ENCODE data around the gene ANKRD23. TPM values are rescaled to one million over a fixed set of nuclear protein-coding genes. Genes with fewer than 3 reads are reported as not detected.
A peak's percentile ranks its signal among the peaks of the same experiment; 100 is the strongest.
"Not testable (repeated sequence)": the region's sequence is repeated elsewhere in the genome, so short reads cannot be mapped to it uniquely, and the experiment has no call there.

The ANKRD23 gene
- total RNA-seq, 1 experiment from 2014 or later, result 1.3 TPM

- in situ Hi-C loops (cut with HindIII; ENCODE audit: low pct_unique_long_range_greater_than_20kb, low sequenced_read_pairs), result no loop called here
- no peak for DNase-seq (ENCODE audit: low read depth)
Observed at GRCh38 chr2:96866986-96867755, 23.4 kb upstream of the ANKRD23 start.

GRCh38 chr2:96866586-96866985, 22.8 kb upstream of the ANKRD23 start:
- no peak for DNase-seq (ENCODE audit: low read depth)
- in situ Hi-C loops (cut with HindIII; ENCODE audit: low pct_unique_long_range_greater_than_20kb, low sequenced_read_pairs), result no loop called here

GRCh38 chr2:96866149-96866548, 22.3 kb upstream of the ANKRD23 start:
- no peak for DNase-seq (ENCODE audit: low read depth)
- in situ Hi-C loops (cut with HindIII; ENCODE audit: low pct_unique_long_range_greater_than_20kb, low sequenced_read_pairs), result no loop called here

- in situ Hi-C loops (cut with HindIII; ENCODE audit: low pct_unique_long_range_greater_than_20kb, low sequenced_read_pairs), result no loop called here
- DNase-seq (ENCODE audit: low read depth), result no peak
Observed at GRCh38 chr2:96865654-96866053, 21.8 kb upstream of the ANKRD23 start.

GRCh38 chr2:96864343-96865091, 20.7 kb upstream of the ANKRD23 start:
- no peak for DNase-seq (ENCODE audit: low read depth)
- in situ Hi-C loops (cut with HindIII; ENCODE audit: low pct_unique_long_range_greater_than_20kb, low sequenced_read_pairs), result no loop called here

GRCh38 chr2:96863575-96864342, 19.9 kb upstream of the ANKRD23 start:
- no peak for DNase-seq (ENCODE audit: low read depth)
- in situ Hi-C loops (cut with HindIII; ENCODE audit: low pct_unique_long_range_greater_than_20kb, low sequenced_read_pairs), result no loop called here

- in situ Hi-C loops (cut with HindIII; ENCODE audit: low pct_unique_long_range_greater_than_20kb, low sequenced_read_pairs); DNase-seq (ENCODE audit: low read depth): not testable (repeated sequence)
Observed at GRCh38 chr2:96863056-96863455, 19.2 kb upstream of the ANKRD23 start.

GRCh38 chr2:96861074-96861473, 17.3 kb upstream of the ANKRD23 start:
- DNase-seq (ENCODE audit: low read depth), result no peak
- in situ Hi-C loops (cut with HindIII; ENCODE audit: low pct_unique_long_range_greater_than_20kb, low sequenced_read_pairs), result no loop called here

- DNase-seq (ENCODE audit: low read depth), result no peak
- in situ Hi-C loops (cut with HindIII; ENCODE audit: low pct_unique_long_range_greater_than_20kb, low sequenced_read_pairs), result no loop called here
Observed at GRCh38 chr2:96860065-96861029, 16.5 kb upstream of the ANKRD23 start.

- in situ Hi-C loops (cut with HindIII; ENCODE audit: low pct_unique_long_range_greater_than_20kb, low sequenced_read_pairs), result no loop called here
- DNase-seq (ENCODE audit: low read depth), result no peak
Observed at GRCh38 chr2:96859681-96860064, 15.9 kb upstream of the ANKRD23 start.

GRCh38 chr2:96859099-96859649, 15.4 kb upstream of the ANKRD23 start:
- in situ Hi-C loops (cut with HindIII; ENCODE audit: low pct_unique_long_range_greater_than_20kb, low sequenced_read_pairs), result no loop called here
- DNase-seq (ENCODE audit: low read depth), result no peak

GRCh38 chr2:96857667-96858372, 14.0 kb upstream of the ANKRD23 start, which contains the start of gene ANKRD39:
ANKRD39 (minus strand) TSS chr2:96858016; CDS start chr2:96857987, 29 bp downstream.
- peak; percentile 98 for DNase-seq (ENCODE audit: low read depth)
- in situ Hi-C loops (cut with HindIII; ENCODE audit: low pct_unique_long_range_greater_than_20kb, low sequenced_read_pairs), result no loop called here

GRCh38 chr2:96856776-96857666, 13.2 kb upstream of the ANKRD23 start:
- in situ Hi-C loops (cut with HindIII; ENCODE audit: low pct_unique_long_range_greater_than_20kb, low sequenced_read_pairs), result no loop called here
- peak; percentile 51 for DNase-seq (ENCODE audit: low read depth)

- in situ Hi-C loops (cut with HindIII; ENCODE audit: low pct_unique_long_range_greater_than_20kb, low sequenced_read_pairs), result no loop called here
- DNase-seq (ENCODE audit: low read depth), result no peak
Observed at GRCh38 chr2:96853321-96853720, 9.5 kb upstream of the ANKRD23 start.

- no peak for DNase-seq (ENCODE audit: low read depth)
- in situ Hi-C loops (cut with HindIII; ENCODE audit: low pct_unique_long_range_greater_than_20kb, low sequenced_read_pairs), result no loop called here
Observed at GRCh38 chr2:96852667-96853066, 8.8 kb upstream of the ANKRD23 start.

GRCh38 chr2:96848264-96848663, 4.4 kb upstream of the ANKRD23 start:
- DNase-seq (ENCODE audit: low read depth), result no peak
- in situ Hi-C loops (cut with HindIII; ENCODE audit: low pct_unique_long_range_greater_than_20kb, low sequenced_read_pairs), result no loop called here

Measured in Caki2 (cell line).